ENCODE measurements around the gene SPACDR.

DNA sequence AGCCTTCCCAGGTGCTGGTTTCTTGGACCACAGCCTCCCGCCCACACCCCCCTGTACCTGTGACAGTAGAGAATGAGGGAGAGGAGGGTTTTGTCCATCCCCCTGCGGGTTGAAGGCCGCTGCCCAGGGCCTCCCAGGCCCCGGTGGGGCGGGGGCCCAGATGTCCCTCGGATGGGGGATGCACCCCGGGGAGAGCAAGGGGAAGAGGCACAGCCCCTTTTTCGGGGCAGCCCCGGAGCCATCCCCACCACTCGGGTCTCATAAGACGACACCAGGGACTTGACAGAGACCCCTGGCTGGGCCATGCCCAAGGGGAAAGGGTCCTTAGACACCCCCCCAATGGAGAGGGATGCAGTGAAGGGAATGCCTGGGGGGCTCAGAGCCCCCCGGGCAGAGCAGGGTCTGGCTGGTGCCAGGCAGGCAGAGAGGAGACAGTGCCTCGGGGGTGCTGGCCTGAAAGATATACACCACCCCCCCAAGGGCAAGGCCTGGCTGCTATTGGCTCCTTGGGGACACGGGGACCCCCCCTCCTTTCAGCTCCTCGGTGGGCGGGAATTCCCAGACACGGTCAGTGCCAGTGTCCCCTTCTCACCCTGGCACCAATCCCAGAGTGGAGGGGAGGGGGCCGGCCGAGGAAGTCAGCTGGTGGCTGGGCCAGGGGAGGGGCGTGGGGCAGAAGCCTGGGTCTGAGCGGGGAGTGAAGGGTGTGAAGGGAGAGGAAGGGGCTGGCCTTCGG lies 3.7 kb upstream of the SPACDR start:
- TF ChIP-seq, protein P1, sequence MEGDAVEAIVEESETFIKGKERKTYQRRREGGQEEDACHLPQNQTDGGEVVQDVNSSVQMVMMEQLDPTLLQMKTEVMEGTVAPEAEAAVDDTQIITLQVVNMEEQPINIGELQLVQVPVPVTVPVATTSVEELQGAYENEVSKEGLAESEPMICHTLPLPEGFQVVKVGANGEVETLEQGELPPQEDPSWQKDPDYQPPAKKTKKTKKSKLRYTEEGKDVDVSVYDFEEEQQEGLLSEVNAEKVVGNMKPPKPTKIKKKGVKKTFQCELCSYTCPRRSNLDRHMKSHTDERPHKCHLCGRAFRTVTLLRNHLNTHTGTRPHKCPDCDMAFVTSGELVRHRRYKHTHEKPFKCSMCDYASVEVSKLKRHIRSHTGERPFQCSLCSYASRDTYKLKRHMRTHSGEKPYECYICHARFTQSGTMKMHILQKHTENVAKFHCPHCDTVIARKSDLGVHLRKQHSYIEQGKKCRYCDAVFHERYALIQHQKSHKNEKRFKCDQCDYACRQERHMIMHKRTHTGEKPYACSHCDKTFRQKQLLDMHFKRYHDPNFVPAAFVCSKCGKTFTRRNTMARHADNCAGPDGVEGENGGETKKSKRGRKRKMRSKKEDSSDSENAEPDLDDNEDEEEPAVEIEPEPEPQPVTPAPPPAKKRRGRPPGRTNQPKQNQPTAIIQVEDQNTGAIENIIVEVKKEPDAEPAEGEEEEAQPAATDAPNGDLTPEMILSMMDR (IDR thresholded peaks at IDR 0.05), result no peak
- TF ChIP-seq POLR2AphosphoS5 (IDR thresholded peaks at IDR 0.05; ENCODE audit: insufficient read depth in 1 of 2, low read depth in 1 of 2), result no peak

Measured in vagina (tissue), 2 donors.